ENCODE results near the gene NALCN. TPM values are rescaled to one million over a fixed set of nuclear protein-coding genes. Genes with fewer than 3 reads are reported as not detected.
A peak's percentile ranks its signal among the peaks of the same experiment; 100 is the strongest.

NALCN gene
- total RNA-seq, 1 donor from 2014 or later: 1.1 TPM

GRCh38 chr13:101155920-101156319 lies 260.4 kb downstream of the NALCN start:
- Mint-ChIP-seq H3K4me1 (ENCODE audit: low read depth, unreplicated experiment) (no peaks in the 10 kb centered on the region), H3K9me3 (ENCODE audit: unreplicated experiment) (no peaks in the 10 kb centered on the region), H3K36me3 (ENCODE audit: low read depth, unreplicated experiment) (no peaks in the 10 kb centered on the region), H3K27ac (ENCODE audit: unreplicated experiment) (no peak overlapping the region), H3K27me3 (ENCODE audit: low read depth, unreplicated experiment) (no peaks in the 10 kb centered on the region), H3K4me3 (ENCODE audit: unreplicated experiment) (no peak overlapping the region)
- no peaks in the 10 kb centered on the region for H3K9me3 ChIP-seq (ENCODE audit: insufficient read depth, low read depth, low read length)
- no peak overlapping the region for H3K4me2 ChIP-seq (ENCODE audit: low read length)
- H3K27me3 ChIP-seq (ENCODE audit: insufficient read depth, low read length): no peaks in the 10 kb centered on the region
- no peak overlapping the region for H2AFZ ChIP-seq (ENCODE audit: low read depth, low read length)
- FAIRE-seq (no peak), DNase-seq (ENCODE audit: low read depth) (no peak)
- no peaks in the 10 kb centered on the region for H3K79me2 ChIP-seq (ENCODE audit: insufficient read depth, low read length)
- no peak overlapping the region for H3K9ac ChIP-seq (ENCODE audit: low read length)
- H3K36me3 ChIP-seq (ENCODE audit: insufficient read depth, low read length): no peaks in the 10 kb centered on the region
- TF ChIP-seq EZH2 (IDR thresholded peaks at IDR 0.05; ENCODE audit: insufficient read depth, low read length): no peak
- TF ChIP-seq, protein P1, sequence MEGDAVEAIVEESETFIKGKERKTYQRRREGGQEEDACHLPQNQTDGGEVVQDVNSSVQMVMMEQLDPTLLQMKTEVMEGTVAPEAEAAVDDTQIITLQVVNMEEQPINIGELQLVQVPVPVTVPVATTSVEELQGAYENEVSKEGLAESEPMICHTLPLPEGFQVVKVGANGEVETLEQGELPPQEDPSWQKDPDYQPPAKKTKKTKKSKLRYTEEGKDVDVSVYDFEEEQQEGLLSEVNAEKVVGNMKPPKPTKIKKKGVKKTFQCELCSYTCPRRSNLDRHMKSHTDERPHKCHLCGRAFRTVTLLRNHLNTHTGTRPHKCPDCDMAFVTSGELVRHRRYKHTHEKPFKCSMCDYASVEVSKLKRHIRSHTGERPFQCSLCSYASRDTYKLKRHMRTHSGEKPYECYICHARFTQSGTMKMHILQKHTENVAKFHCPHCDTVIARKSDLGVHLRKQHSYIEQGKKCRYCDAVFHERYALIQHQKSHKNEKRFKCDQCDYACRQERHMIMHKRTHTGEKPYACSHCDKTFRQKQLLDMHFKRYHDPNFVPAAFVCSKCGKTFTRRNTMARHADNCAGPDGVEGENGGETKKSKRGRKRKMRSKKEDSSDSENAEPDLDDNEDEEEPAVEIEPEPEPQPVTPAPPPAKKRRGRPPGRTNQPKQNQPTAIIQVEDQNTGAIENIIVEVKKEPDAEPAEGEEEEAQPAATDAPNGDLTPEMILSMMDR (IDR thresholded peaks at IDR 0.05; ENCODE audit: insufficient read depth, low read depth, low read length): peak; percentile 46
- H3K27ac ChIP-seq (ENCODE audit: low read depth, low read length): no peak overlapping the region
- H3K4me3 ChIP-seq (ENCODE audit: insufficient read depth, low read depth, low read length): no peak overlapping the region
- no peaks in the 10 kb centered on the region for H3K4me1 ChIP-seq (ENCODE audit: insufficient read depth, low read length)
- H4K20me1 ChIP-seq (ENCODE audit: insufficient read depth, low read length): no peaks in the 10 kb centered on the region

DNA sequence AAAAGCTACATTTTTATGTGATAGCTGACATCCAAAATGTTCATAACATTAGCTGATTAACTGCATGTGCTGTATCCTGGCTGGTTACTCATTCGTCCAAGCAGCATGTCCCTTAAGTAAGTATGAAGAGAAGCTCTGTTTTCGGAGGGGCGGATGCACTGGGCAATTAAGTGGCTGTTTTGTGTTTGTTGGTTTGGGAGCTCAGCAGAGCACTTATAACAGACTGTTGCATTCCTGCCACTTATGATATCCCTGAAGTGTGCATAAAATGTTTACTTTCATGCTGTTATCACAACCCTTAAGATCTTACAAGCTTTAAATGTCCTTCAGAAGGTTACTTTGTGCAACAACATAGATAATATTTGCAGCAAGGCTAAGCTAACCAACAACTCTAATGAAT lies 264.1 kb downstream of the NALCN start:
- H3K9ac ChIP-seq (ENCODE audit: low read length): no peak overlapping the region
- DNase-seq (ENCODE audit: low read depth): no peak
- H3K27ac Mint-ChIP-seq (ENCODE audit: unreplicated experiment): no peak overlapping the region
- H3K9me3 ChIP-seq (ENCODE audit: insufficient read depth, low read depth, low read length): no peaks in the 10 kb centered on the region
- no peak overlapping the region for H3K4me3 Mint-ChIP-seq (ENCODE audit: unreplicated experiment)
- H2AFZ ChIP-seq (ENCODE audit: low read depth, low read length): no peak overlapping the region
- no peaks in the 10 kb centered on the region for H3K36me3 Mint-ChIP-seq (ENCODE audit: low read depth, unreplicated experiment)
- no peak overlapping the region for H3K4me3 ChIP-seq (ENCODE audit: insufficient read depth, low read depth, low read length)
- no peak for TF ChIP-seq EZH2 (IDR thresholded peaks at IDR 0.05; ENCODE audit: insufficient read depth, low read length)
- TF ChIP-seq, protein P1 (IDR thresholded peaks at IDR 0.05; ENCODE audit: insufficient read depth, low read depth, low read length): no peak
- no peaks in the 10 kb centered on the region for H3K9me3 Mint-ChIP-seq (ENCODE audit: unreplicated experiment)
- H3K4me1 Mint-ChIP-seq (ENCODE audit: low read depth, unreplicated experiment): peaks cover 3% of the 10 kb centered on the region
- no peak for FAIRE-seq
- H3K4me1 ChIP-seq (ENCODE audit: insufficient read depth, low read length): no peaks in the 10 kb centered on the region
- H3K27me3 Mint-ChIP-seq (ENCODE audit: low read depth, unreplicated experiment): peaks cover 3% of the 10 kb centered on the region
- H3K79me2 ChIP-seq (ENCODE audit: insufficient read depth, low read length): no peaks in the 10 kb centered on the region
- H3K27me3 ChIP-seq (ENCODE audit: insufficient read depth, low read length): no peaks in the 10 kb centered on the region
- no peaks in the 10 kb centered on the region for H4K20me1 ChIP-seq (ENCODE audit: insufficient read depth, low read length)
- H3K4me2 ChIP-seq (ENCODE audit: low read length): no peak overlapping the region
- no peak overlapping the region for H3K27ac ChIP-seq (ENCODE audit: low read depth, low read length)
- H3K36me3 ChIP-seq (ENCODE audit: insufficient read depth, low read length): no peaks in the 10 kb centered on the region

- FAIRE-seq (peak; percentile 34), DNase-seq (ENCODE audit: low read depth) (peak; percentile 14)
- peaks cover 3% of the 10 kb centered on the region for H3K4me1 ChIP-seq (ENCODE audit: insufficient read depth, low read length)
- no peaks in the 10 kb centered on the region for H3K27me3 ChIP-seq (ENCODE audit: insufficient read depth, low read length)
- no peaks in the 10 kb centered on the region for H3K79me2 ChIP-seq (ENCODE audit: insufficient read depth, low read length)
- TF ChIP-seq, protein P1 (IDR thresholded peaks at IDR 0.05; ENCODE audit: insufficient read depth, low read depth, low read length): no peak
- no peak for TF ChIP-seq EZH2 (IDR thresholded peaks at IDR 0.05; ENCODE audit: insufficient read depth, low read length)
- H3K4me3 ChIP-seq (ENCODE audit: insufficient read depth, low read depth, low read length): no peak overlapping the region
- H3K9me3 Mint-ChIP-seq (ENCODE audit: unreplicated experiment): no peaks in the 10 kb centered on the region
- H3K4me2 ChIP-seq (ENCODE audit: low read length): no peak overlapping the region
- H3K27ac Mint-ChIP-seq (ENCODE audit: unreplicated experiment): no peak overlapping the region
- no peaks in the 10 kb centered on the region for H3K9me3 ChIP-seq (ENCODE audit: insufficient read depth, low read depth, low read length)
- peak overlapping the region; percentile 6 for H2AFZ ChIP-seq (ENCODE audit: low read depth, low read length)
- H3K9ac ChIP-seq (ENCODE audit: low read length): no peak overlapping the region
- H4K20me1 ChIP-seq (ENCODE audit: insufficient read depth, low read length): no peaks in the 10 kb centered on the region
- no peaks in the 10 kb centered on the region for H3K36me3 ChIP-seq (ENCODE audit: insufficient read depth, low read length)
- no peaks in the 10 kb centered on the region for H3K36me3 Mint-ChIP-seq (ENCODE audit: low read depth, unreplicated experiment)
- H3K27me3 Mint-ChIP-seq (ENCODE audit: low read depth, unreplicated experiment): peaks cover 3% of the 10 kb centered on the region
- H3K27ac ChIP-seq (ENCODE audit: low read depth, low read length): no peak overlapping the region
- H3K4me1 Mint-ChIP-seq (ENCODE audit: low read depth, unreplicated experiment): peaks cover 3% of the 10 kb centered on the region
- H3K4me3 Mint-ChIP-seq (ENCODE audit: unreplicated experiment): no peak overlapping the region
These were observed 265.3 kb downstream of the NALCN start for GRCh38 chr13:101150998-101151397.

Data from astrocyte (in vitro differentiated cells and primary cell).